Erythroblast (primary cell): ENCODE data around the gene LRIG1.

Source experiments
- GATA1 ChIP-seq: IDR thresholded peaks from 2 replicates; pipeline ENCODE4 v1.6.1; 2011; ENCODE audit warnings: low read depth, mild to moderate bottlenecking, control low read depth, low read length, moderate library complexity
- POLR2A ChIP-seq: IDR thresholded peaks from 2 replicates; pipeline ENCODE4 v1.6.1; 2011; ENCODE audit warnings: mild to moderate bottlenecking, low read length

DNA sequence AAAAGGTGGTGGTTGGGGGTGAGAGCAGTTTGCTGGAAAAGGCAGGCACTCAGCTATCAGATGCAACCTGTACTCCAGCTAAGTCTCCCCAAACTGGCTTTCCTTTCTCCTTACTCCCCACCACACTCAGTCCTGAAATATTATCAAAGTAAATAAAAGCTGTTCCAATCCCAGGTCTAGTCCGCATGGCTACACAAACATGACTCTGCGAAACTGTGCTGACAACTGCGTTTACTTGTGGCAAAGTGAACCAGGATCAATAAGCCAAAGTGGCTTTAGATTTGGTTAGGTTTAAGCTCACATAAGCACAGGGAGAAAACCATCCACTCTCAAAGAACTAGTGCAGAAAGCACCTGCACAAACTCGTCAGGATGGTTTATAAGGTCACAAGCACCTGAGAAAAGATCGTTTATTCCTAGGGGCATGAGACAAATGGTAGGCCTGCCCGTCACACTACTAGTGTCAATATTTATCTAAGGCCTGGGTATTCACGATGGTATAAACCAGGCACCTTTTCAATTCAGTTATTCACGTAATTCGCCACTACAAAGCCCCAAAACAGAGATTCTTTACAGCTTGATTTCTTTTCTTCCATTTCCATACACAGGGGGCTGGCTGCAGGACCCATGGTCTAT is 25.3 kb downstream of the LRIG1 start:
- TF ChIP-seq POLR2A (no peak), GATA1 (no peak)
